Naive B cell (primary cell): ENCODE measurements around the gene C2orf78. TPM values are rescaled to one million over a fixed set of nuclear protein-coding genes. Genes with fewer than 3 reads are reported as not detected.

Experiments
- ATAC-seq, 2 donors: fragments of 150-1000 bp; cut with Tn5 transposase; 2 replicates each; pipeline ENCODE4 v1.10.0; 2021; ENCODE audit warnings: low read depth in 2 of 2, mild to moderate bottlenecking in 2 of 2, moderate library complexity in 2 of 2
- DNase-seq: peaks from one replicate; pipeline ENCODE4 v3.0.0; 2022
- H3K27ac Mint-ChIP-seq, 6 donors: one replicate each; pipeline ENCODE4 v1.8.0; 2020 to 2022; ENCODE audit warnings: mild to moderate bottlenecking in 6 of 6, mixed read lengths in 6 of 6, moderate library complexity in 5 of 6, inconsistent platforms in 2 of 6
- H3K27me3 Mint-ChIP-seq, 3 donors: one replicate each; pipeline ENCODE4 v1.8.0; 2021 to 2022; ENCODE audit warnings: mixed read lengths in 3 of 3, mild to moderate bottlenecking in 1 of 3
- H3K36me3 Mint-ChIP-seq, 2 donors: one replicate each; pipeline ENCODE4 v1.8.0; 2020 to 2022; ENCODE audit warnings: mixed read lengths in 2 of 2, inconsistent platforms in 1 of 2, mild to moderate bottlenecking in 1 of 2
- H3K4me1 Mint-ChIP-seq, 3 donors: one replicate each; pipeline ENCODE4 v1.8.0; 2020 to 2022; ENCODE audit warnings: mixed read lengths in 3 of 3, inconsistent platforms in 1 of 3, mild to moderate bottlenecking in 1 of 3, moderate library complexity in 1 of 3
- H3K4me3 Mint-ChIP-seq, 8 donors: one replicate each; pipeline ENCODE4 v1.8.0; 2020 to 2022; ENCODE audit warnings: mild to moderate bottlenecking in 8 of 8, mixed read lengths in 8 of 8, moderate library complexity in 8 of 8, inconsistent platforms in 2 of 8
- H3K9me3 Mint-ChIP-seq, 7 donors: one replicate each; pipeline ENCODE4 v1.8.0; 2020 to 2022; ENCODE audit warnings: mixed read lengths in 7 of 7, mild to moderate bottlenecking in 5 of 7, inconsistent platforms in 2 of 7, moderate library complexity in 1 of 7
- polyA plus RNA-seq, 6 donors: library from polyadenylated mRNA; unstranded; fragments of 300-500 nt; fragmentation: Illumina TruSeq; gene quantifications; one replicate each; pipeline ENCODE4 v1.2.3, GENCODE V29; 2021; ENCODE audit warnings: low read depth in 6 of 6

The C2orf78 gene
- polyA plus RNA-seq, 6 donors from 2014 or later = 0.12 TPM; not detected in 5

DNA sequence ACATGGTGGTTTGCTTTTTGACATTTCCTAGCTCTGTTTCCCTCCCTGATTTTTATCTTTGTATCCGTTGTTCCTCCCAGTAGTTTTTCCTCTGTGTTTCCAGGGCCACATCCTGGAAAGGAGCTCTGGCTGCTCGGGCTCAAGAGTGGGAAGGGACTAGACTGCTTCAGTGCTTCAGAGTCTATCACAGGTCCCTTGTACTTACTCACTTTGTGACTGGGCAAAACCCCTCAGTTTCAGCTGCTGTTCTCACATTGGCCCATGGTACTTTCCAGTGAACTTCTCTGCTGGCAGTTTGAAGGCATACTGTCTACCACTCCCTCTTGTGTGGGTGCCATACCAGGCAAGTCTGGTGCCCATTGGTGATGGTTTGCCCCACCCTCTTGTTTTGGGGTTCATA lies 37.2 kb downstream of the C2orf78 start:
- DNase-seq = no peak
- Mint-ChIP-seq H3K9me3 (no peaks in the 10 kb centered on the region), H3K27me3 (peaks cover 7 to 17% (median 13%) of the 10 kb centered on the region in 3 donors), H3K4me1 (peaks cover 0 to 5% (median 5%) of the 10 kb centered on the region in 3 donors), H3K4me3 (no peak overlapping the region), H3K36me3 (no peaks in the 10 kb centered on the region), H3K27ac (peak overlapping the region in 1 of 6 donors; percentile 45)
- peak in 1 of 2 donors; percentile 34 for ATAC-seq

- ATAC-seq = no peak
- H3K27ac Mint-ChIP-seq = peak overlapping the region in 1 of 6 donors; percentile 45
- no peak for DNase-seq
- no peaks in the 10 kb centered on the region for H3K36me3 Mint-ChIP-seq
- H3K4me1 Mint-ChIP-seq = peaks cover 0 to 5% (median 5%) of the 10 kb centered on the region in 3 donors
- H3K27me3 Mint-ChIP-seq = peaks cover 3 to 12% (median 8%) of the 10 kb centered on the region in 3 donors
- H3K9me3 Mint-ChIP-seq = no peaks in the 10 kb centered on the region
- no peak overlapping the region for H3K4me3 Mint-ChIP-seq
Measured at GRCh38 chr2:73821669-73822068, 37.7 kb downstream of the C2orf78 start.

DNA sequence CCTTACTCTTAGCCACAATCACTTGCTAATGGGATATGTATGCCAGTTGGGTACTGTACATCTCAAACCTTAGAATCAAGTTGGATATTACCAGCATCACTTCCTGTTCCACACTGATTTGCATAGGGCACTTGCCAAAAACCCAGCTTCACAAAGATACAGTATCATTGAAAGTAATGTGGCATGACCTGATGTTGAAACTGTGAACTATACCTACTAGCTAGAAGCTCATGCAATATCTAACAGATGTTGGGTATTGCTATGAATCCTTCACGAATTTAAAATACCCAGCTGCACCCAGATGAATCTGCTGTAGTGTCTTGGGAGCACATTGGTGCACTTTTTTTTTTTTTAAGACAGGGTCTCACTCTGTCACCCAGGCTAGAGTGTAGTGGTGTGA lies 38.3 kb downstream of the C2orf78 start:
- H3K36me3 Mint-ChIP-seq = no peaks in the 10 kb centered on the region
- peaks cover 0 to 6% (median 5%) of the 10 kb centered on the region in 3 donors for H3K27me3 Mint-ChIP-seq
- no peak overlapping the region for H3K27ac Mint-ChIP-seq
- no peaks in the 10 kb centered on the region for H3K9me3 Mint-ChIP-seq
- DNase-seq (no peak), ATAC-seq (peak; percentile 59 to 78)
- H3K4me3 Mint-ChIP-seq = no peak overlapping the region
- peaks cover 0 to 7% (median 5%) of the 10 kb centered on the region in 3 donors for H3K4me1 Mint-ChIP-seq

- H3K9me3 Mint-ChIP-seq = no peaks in the 10 kb centered on the region
Measured at GRCh38 chr2:73822991-73823390, 39.0 kb downstream of the C2orf78 start.

GRCh38 chr2:73823416-73823815 lies 39.4 kb downstream of the C2orf78 start:
- ATAC-seq = no peak
- H3K9me3 Mint-ChIP-seq = no peaks in the 10 kb centered on the region
- no peak for DNase-seq
- no peaks in the 10 kb centered on the region for H3K36me3 Mint-ChIP-seq
- no peak overlapping the region for H3K27ac Mint-ChIP-seq
- H3K4me3 Mint-ChIP-seq = no peak overlapping the region
- H3K4me1 Mint-ChIP-seq = peaks cover 6 to 18% (median 11%) of the 10 kb centered on the region in 3 donors
- H3K27me3 Mint-ChIP-seq = no peaks in the 10 kb centered on the region

More at GRCh38 chr2:73822991-73823390, 39.0 kb downstream of the C2orf78 start:
- H3K4me3 Mint-ChIP-seq = peak overlapping the region in 1 of 8 donors; percentile 34
- H3K27me3 Mint-ChIP-seq = no peaks in the 10 kb centered on the region
- DNase-seq (no peak), ATAC-seq (no peak)
- H3K27ac Mint-ChIP-seq = peak overlapping the region in 1 of 6 donors; percentile 16
- peaks cover 5 to 14% (median 10%) of the 10 kb centered on the region in 3 donors for H3K4me1 Mint-ChIP-seq
- H3K36me3 Mint-ChIP-seq = no peaks in the 10 kb centered on the region

DNA sequence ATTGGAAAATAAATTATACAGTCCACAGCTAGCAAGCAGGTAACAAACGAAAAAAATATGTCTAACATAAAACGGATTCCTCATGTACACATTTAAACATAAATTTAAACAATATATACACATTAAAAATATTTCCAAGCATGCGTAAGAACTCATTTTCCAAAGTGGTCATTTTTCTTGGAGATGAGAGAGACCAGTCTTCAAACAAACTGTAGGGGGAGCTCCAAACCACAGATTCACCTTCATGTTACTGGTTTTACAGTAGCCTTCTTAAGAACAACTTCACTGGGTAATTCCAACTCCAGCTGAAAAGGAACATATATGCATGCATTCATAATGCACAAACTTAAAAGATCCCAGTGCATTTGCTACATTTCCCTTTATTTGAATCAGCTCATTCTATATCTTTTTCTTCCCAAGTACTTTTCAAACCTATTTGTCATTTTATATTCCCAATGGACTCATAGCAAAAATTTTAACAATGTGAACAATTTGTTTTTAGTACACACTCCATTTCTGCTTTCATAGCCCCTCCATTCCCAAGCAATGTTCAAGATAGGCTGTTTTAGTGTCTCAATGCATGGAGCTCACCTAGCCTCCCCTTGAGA lies 40.0 kb downstream of the C2orf78 start:
- H3K27ac Mint-ChIP-seq = peak overlapping the region in 1 of 6 donors; percentile 64
- no peaks in the 10 kb centered on the region for H3K9me3 Mint-ChIP-seq

GRCh38 chr2:73825408-73825807 lies 41.4 kb downstream of the C2orf78 start:
- Mint-ChIP-seq H3K27ac (peak overlapping the region in 2 of 6 donors; percentile 20 to 85), H3K4me3 (peak overlapping the region in 1 of 8 donors; percentile 75), H3K9me3 (no peaks in the 10 kb centered on the region), H3K4me1 (peaks cover 24 to 36% (median 31%) of the 10 kb centered on the region in 3 donors), H3K27me3 (no peaks in the 10 kb centered on the region), H3K36me3 (no peaks in the 10 kb centered on the region)
- ATAC-seq (no peak), DNase-seq (no peak)

More for the DNA sequence above, 40.0 kb downstream of the C2orf78 start:
- Mint-ChIP-seq H3K4me1 (peaks cover 11 to 22% (median 17%) of the 10 kb centered on the region in 3 donors), H3K36me3 (no peaks in the 10 kb centered on the region), H3K4me3 (peak overlapping the region in 1 of 8 donors; percentile 20), H3K27me3 (no peaks in the 10 kb centered on the region)
- DNase-seq = peak; percentile 54
- peak; percentile 25 to 35 for ATAC-seq

GRCh38 chr2:73827018-73827417 lies 43.0 kb downstream of the C2orf78 start:
- Mint-ChIP-seq H3K4me1 (peaks cover 24 to 42% (median 37%) of the 10 kb centered on the region in 3 donors), H3K4me3 (peak overlapping the region in 7 of 8 donors; percentile 54 to 99 (median 90)), H3K36me3 (no peaks in the 10 kb centered on the region), H3K9me3 (no peaks in the 10 kb centered on the region), H3K27ac (no peak overlapping the region), H3K27me3 (no peaks in the 10 kb centered on the region)
- DNase-seq (no peak), ATAC-seq (no peak)

GRCh38 chr2:73827660-73828388 lies 43.8 kb downstream of the C2orf78 start:
- Mint-ChIP-seq H3K9me3 (peaks cover 0 to 5% (median 3%) of the 10 kb centered on the region in 7 donors), H3K4me1 (peaks cover 30 to 50% (median 41%) of the 10 kb centered on the region in 3 donors), H3K27ac (peak overlapping the region in 3 of 6 donors; percentile 62 to 95 (median 76)), H3K27me3 (no peaks in the 10 kb centered on the region), H3K36me3 (peaks cover 5 to 6% of the 10 kb centered on the region in 2 donors), H3K4me3 (peak overlapping the region; percentile 88 to 99 (median 97))
- ATAC-seq (no peak), DNase-seq (no peak)

DNA sequence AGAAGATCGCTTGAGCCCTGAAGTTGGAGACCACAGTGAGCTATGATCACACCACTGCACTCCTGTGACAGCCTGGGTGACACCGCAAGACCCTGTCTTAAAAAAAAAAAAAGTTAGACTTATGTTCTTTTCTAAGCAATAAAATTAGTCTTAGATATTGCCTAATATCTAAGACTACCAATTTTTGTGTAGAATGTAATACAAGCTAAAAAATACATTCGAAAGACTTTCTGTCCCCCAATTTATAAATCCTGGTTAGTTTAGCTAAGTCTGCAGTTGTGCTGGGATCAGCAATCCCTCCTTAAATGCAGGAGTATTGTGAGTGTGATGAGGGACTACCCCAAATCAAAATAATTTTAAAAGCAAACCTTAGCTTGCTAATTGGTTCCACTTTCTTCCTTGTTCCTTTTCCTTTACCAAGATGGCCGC lies 44.4 kb downstream of the C2orf78 start:
- no peak for DNase-seq
- ATAC-seq = no peak
- H3K4me3 Mint-ChIP-seq = peak overlapping the region; percentile 88 to 99 (median 97)
- peaks cover 30 to 46% (median 43%) of the 10 kb centered on the region in 3 donors for H3K4me1 Mint-ChIP-seq
- H3K36me3 Mint-ChIP-seq = peaks cover 8% of the 10 kb centered on the region in 2 donors
- peak overlapping the region; percentile 91 to 99 (median 98) for H3K27ac Mint-ChIP-seq
- H3K9me3 Mint-ChIP-seq = peaks cover 0 to 6% (median 3%) of the 10 kb centered on the region in 7 donors
- H3K27me3 Mint-ChIP-seq = no peaks in the 10 kb centered on the region

DNA sequence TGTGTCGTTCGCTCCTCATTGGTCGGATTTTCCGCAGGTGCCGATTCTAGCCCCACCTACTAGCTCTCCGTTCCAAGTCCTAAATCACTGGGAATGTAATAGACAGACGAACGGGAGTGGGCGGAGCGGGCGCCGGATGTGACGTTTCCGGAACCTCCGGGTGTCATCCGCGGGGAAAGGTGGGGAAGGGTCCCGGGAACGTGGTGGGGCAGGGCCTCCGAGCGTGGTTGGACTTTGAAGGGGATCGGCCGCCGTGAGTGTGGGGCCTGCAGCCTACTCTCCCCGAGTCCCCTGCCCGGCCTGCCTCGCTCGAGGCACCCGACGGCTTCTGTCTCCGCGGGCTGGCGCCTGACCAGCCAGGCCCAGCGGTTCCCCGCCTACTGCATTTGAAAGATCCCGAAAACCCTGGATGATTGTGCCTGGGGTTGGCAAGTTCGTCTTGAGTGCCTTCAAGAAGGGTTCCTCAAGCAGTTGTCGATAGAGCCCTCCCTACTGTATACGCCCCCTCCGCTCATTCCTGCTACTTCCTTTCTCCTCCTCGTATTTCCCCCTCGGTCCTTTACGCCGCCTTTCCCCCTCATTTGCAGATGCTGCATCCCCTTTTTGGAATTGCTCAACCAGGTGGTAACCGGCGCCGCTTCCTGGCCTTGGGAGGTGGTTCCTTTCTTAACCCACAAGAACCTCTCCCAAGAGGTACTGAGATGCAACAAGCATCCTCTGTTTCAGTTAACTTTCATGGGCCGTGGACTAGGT lies 45.0 kb downstream of the C2orf78 start, which contains the start of gene STAMBP:
Gene STAMBP (plus strand): TSS at position 144 of the 753 bp plus-strand sequence. CDS start 1,896 bp downstream, outside the sequence.
- DNase-seq = peak; percentile 84
- H3K4me1 Mint-ChIP-seq = peaks cover 30 to 46% (median 43%) of the 10 kb centered on the region in 3 donors
- peaks cover 0 to 6% (median 3%) of the 10 kb centered on the region in 7 donors for H3K9me3 Mint-ChIP-seq
- H3K36me3 Mint-ChIP-seq = peaks cover 8% of the 10 kb centered on the region in 2 donors
- H3K27ac Mint-ChIP-seq = peak within 1 kb of the TSS; percentile 91 to 99 (median 98)
- H3K27me3 Mint-ChIP-seq = no peaks in the 10 kb centered on the region
- ATAC-seq = peak; percentile 82 to 85
- H3K4me3 Mint-ChIP-seq = peak within 1 kb of the TSS; percentile 88 to 99 (median 97)

DNA sequence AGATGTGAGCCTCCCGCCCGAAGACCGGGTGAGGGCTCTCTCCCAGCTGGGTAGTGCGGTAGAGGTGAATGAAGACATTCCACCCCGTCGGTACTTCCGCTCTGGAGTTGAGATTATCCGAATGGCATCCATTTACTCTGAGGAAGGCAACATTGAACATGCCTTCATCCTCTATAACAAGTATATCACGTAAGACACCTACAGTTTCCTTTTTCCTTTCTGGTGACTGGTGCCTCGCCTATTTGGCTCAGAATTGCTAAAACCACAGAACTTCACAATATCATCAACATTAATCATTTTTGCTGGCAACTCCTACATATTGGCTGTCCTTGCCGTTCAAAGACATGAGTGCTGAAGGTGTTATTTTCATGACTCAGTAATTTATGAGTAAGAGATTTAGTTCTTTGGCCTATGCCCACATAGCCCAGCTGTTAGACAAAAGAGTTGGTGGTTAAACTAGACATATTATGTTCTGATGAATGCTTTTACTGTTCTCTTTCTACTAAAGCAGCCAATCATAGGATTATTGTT lies 47.0 kb downstream of the C2orf78 start:
- Mint-ChIP-seq H3K36me3 (peaks cover 14% of the 10 kb centered on the region in 2 donors), H3K4me1 (peaks cover 34 to 49% (median 43%) of the 10 kb centered on the region in 3 donors), H3K27me3 (no peaks in the 10 kb centered on the region), H3K9me3 (peaks cover 0 to 6% (median 3%) of the 10 kb centered on the region in 7 donors), H3K27ac (peak overlapping the region in 1 of 6 donors; percentile 98), H3K4me3 (peak overlapping the region in 3 of 8 donors; percentile 0 to 94 (median 56))
- DNase-seq (no peak), ATAC-seq (no peak)
